Activated naive CD8-positive, alpha-beta T cell (primary cell): ENCODE measurements around the gene SMC4.
A peak's percentile ranks its signal among the peaks of the same experiment; 100 is the strongest.
"Not testable (repeated sequence)": the region's sequence is repeated elsewhere in the genome, so short reads cannot be mapped to it uniquely, and the experiment has no call there.

Experiments used
- H3K27ac Mint-ChIP-seq: one replicate; pipeline ENCODE4 v1.8.0; 2021; ENCODE audit warnings: mixed read lengths
- H3K27me3 Mint-ChIP-seq: one replicate; pipeline ENCODE4 v1.8.0; 2021; ENCODE audit warnings: mixed read lengths
- H3K36me3 Mint-ChIP-seq: one replicate; pipeline ENCODE4 v1.8.0; 2021; ENCODE audit warnings: mixed read lengths
- H3K4me1 Mint-ChIP-seq: one replicate; pipeline ENCODE4 v1.8.0; 2021; ENCODE audit warnings: low read depth, mixed read lengths
- H3K4me3 Mint-ChIP-seq: one replicate; pipeline ENCODE4 v1.8.0; 2021; ENCODE audit warnings: mild to moderate bottlenecking, mixed read lengths
- H3K9me3 Mint-ChIP-seq: one replicate; pipeline ENCODE4 v1.8.0; 2021; ENCODE audit warnings: low read depth, mixed read lengths

SMC4 gene

DNA sequence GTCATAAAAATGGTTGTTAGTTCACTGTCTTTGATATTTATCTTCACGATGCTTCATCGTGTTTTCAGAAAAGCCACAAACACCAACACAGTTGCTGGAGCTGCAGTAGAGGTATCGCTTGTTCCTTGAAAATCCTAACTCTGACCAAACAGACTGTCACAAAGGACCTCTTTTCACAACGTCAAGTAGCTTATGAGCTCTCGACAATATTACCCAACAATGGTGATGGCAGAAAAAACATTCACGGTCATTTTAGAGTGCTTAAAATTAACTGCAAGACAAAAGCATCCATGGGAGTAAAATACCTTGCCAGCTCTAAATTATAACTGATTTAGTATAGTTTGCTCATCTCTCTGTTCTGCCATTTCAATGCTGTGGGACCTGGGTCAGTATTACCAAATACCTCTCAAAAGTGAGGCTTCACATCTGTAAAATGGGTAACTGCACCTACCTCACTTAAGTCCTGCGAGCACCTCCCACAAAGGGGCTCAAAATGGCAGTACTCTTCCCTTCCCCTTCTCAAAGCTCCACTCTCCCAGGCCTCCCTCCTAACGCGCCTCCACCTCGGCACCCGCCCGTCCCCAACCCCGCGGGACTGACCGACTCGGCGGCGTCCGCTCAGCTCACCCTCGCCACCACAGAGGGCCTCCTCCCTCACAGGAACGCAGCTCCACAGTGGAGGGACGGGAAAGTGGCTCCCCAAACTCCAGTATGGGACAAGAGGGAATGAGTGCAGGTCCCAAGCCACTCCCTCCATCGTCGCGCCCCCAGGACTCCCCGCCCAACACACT, 49.6 kb downstream of the SMC4 start:
- Mint-ChIP-seq H3K4me1 (peaks cover 34% of the 10 kb centered on the region), H3K27me3 (no peaks in the 10 kb centered on the region), H3K9me3 (peaks cover 4% of the 10 kb centered on the region), H3K4me3 (peak overlapping the region; percentile 99), H3K27ac (peak overlapping the region; percentile 96), H3K36me3 (peaks cover 9% of the 10 kb centered on the region)

- H3K36me3 Mint-ChIP-seq: peaks cover 5% of the 10 kb centered on the region
Observed at GRCh38 chr3:160449636-160450598, 50.5 kb downstream of the SMC4 start, which contains the start of gene TRIM59. Gene TRIM59 (minus strand): TSS chr3:160449786. CDS start chr3:160439183, 10,603 bp downstream.

DNA sequence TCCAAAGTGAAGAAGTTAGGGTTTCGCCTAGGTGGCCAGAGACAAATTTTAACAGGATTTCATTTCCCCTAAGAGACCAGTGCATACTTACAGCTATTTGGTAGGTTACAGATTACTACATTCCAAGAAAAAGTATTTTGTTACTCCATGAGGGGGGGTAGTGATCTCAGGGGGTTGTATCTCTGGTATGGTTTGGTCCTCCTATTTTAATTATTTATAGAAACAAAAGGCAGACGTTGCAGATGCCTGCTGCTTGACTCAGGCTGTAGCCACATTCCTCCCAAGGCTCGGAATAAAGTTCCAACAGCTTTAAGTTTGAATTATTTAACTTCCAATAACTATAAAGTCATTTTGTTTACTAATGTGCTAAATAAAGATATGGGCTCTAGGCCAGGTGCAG, 51.4 kb downstream of the SMC4 start:
- Mint-ChIP-seq H3K36me3 (peaks cover 5% of the 10 kb centered on the region), H3K4me1 (peaks cover 28% of the 10 kb centered on the region), H3K9me3 (no peaks in the 10 kb centered on the region), H3K27me3 (no peaks in the 10 kb centered on the region), H3K4me3 (peak overlapping the region; percentile 99), H3K27ac (no peak overlapping the region)

More at GRCh38 chr3:160449636-160450598, 50.5 kb downstream of the SMC4 start, which contains the start of gene TRIM59:
- Mint-ChIP-seq H3K27ac (peak within 1 kb of the TSS; percentile 96), H3K27me3 (no peaks in the 10 kb centered on the region), H3K4me3 (peak within 1 kb of the TSS; percentile 99), H3K9me3 (no peaks in the 10 kb centered on the region), H3K4me1 (peaks cover 29% of the 10 kb centered on the region)

GRCh38 chr3:160451602-160452001, 52.2 kb downstream of the SMC4 start:
- Mint-ChIP-seq H3K36me3 (peaks cover 2% of the 10 kb centered on the region), H3K27ac (no peak overlapping the region), H3K4me1 (peaks cover 23% of the 10 kb centered on the region), H3K4me3 (no peak overlapping the region), H3K9me3 (no peaks in the 10 kb centered on the region), H3K27me3 (no peaks in the 10 kb centered on the region)

- H3K4me1 Mint-ChIP-seq: peaks cover 20% of the 10 kb centered on the region
- not testable (repeated sequence) for H3K36me3 Mint-ChIP-seq, H3K4me3 Mint-ChIP-seq, H3K27me3 Mint-ChIP-seq, H3K9me3 Mint-ChIP-seq, H3K27ac Mint-ChIP-seq
Observed at GRCh38 chr3:160452251-160452650, 52.8 kb downstream of the SMC4 start.

GRCh38 chr3:160454995-160455394, 55.5 kb downstream of the SMC4 start:
- H3K27ac Mint-ChIP-seq: no peak overlapping the region

GRCh38 chr3:160455846-160456245, 56.4 kb downstream of the SMC4 start:
- Mint-ChIP-seq H3K27me3 (peaks cover 2% of the 10 kb centered on the region), H3K36me3 (no peaks in the 10 kb centered on the region), H3K4me1 (no peaks in the 10 kb centered on the region), H3K9me3 (no peaks in the 10 kb centered on the region), H3K27ac (no peak overlapping the region), H3K4me3 (no peak overlapping the region)

More at GRCh38 chr3:160454995-160455394, 55.5 kb downstream of the SMC4 start:
- peaks cover 5% of the 10 kb centered on the region for H3K4me1 Mint-ChIP-seq
- H3K9me3 Mint-ChIP-seq: no peaks in the 10 kb centered on the region
- peaks cover 2% of the 10 kb centered on the region for H3K27me3 Mint-ChIP-seq
- H3K4me3 Mint-ChIP-seq: no peak overlapping the region
- no peaks in the 10 kb centered on the region for H3K36me3 Mint-ChIP-seq

- Mint-ChIP-seq H3K9me3 (no peaks in the 10 kb centered on the region), H3K27me3 (peaks cover 6% of the 10 kb centered on the region), H3K4me3 (no peak overlapping the region), H3K27ac (no peak overlapping the region), H3K4me1 (no peaks in the 10 kb centered on the region), H3K36me3 (no peaks in the 10 kb centered on the region)
Observed at GRCh38 chr3:160458151-160458550, 58.7 kb downstream of the SMC4 start.

- Mint-ChIP-seq H3K9me3 (no peaks in the 10 kb centered on the region), H3K27ac (no peak overlapping the region), H3K4me1 (no peaks in the 10 kb centered on the region), H3K36me3 (no peaks in the 10 kb centered on the region), H3K4me3 (no peak overlapping the region), H3K27me3 (peaks cover 8% of the 10 kb centered on the region)
Observed at GRCh38 chr3:160459450-160459970, 60.1 kb downstream of the SMC4 start.

GRCh38 chr3:160460033-160460432, 60.6 kb downstream of the SMC4 start:
- Mint-ChIP-seq H3K27me3 (peaks cover 8% of the 10 kb centered on the region), H3K27ac (no peak overlapping the region), H3K36me3 (no peaks in the 10 kb centered on the region), H3K4me1 (no peaks in the 10 kb centered on the region), H3K4me3 (no peak overlapping the region), H3K9me3 (no peaks in the 10 kb centered on the region)

DNA sequence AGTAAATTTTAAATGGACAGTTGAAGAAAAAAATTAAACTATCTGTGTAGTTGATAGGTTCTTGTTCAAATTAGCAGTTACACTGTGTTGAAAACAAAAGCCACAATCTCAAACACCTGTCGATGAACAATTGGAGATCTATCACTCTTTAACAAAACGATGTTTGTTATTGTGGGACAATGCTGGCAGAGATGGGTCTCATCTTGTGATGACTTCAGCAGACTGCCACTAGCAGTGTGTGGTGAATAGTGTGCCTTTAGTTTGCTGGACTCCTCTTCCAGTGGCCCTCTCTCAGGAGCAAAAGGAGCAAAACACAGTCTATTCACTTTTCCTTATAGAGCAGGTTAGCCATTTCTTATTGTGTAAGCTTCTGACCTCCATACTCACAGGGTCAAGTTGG, 64.9 kb downstream of the SMC4 start:
- Mint-ChIP-seq H3K27me3 (peaks cover 8% of the 10 kb centered on the region), H3K4me3 (no peak overlapping the region), H3K9me3 (peaks cover 4% of the 10 kb centered on the region), H3K4me1 (no peaks in the 10 kb centered on the region), H3K36me3 (no peaks in the 10 kb centered on the region), H3K27ac (no peak overlapping the region)

DNA sequence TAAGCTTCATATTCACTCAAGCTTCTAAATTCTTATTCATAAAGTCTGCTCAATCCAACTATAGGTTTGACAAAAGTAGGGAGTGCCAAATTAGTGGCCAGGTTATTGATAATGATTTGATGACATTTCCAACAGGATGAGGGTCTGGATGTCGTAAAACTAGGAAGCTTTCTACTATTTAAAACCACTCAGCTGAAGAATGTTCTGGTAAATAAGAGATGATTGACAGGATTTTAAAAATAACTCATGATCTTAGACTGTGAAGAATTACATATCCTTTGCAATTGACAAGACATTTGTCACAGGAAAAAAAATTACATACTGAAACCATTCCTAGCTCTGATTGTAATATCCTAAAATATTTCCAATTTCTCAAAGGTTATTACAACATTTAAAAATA, 65.5 kb downstream of the SMC4 start:
- Mint-ChIP-seq H3K4me1 (no peaks in the 10 kb centered on the region), H3K27ac (no peak overlapping the region), H3K9me3 (peaks cover 11% of the 10 kb centered on the region), H3K27me3 (peaks cover 6% of the 10 kb centered on the region), H3K36me3 (no peaks in the 10 kb centered on the region), H3K4me3 (no peak overlapping the region)

DNA sequence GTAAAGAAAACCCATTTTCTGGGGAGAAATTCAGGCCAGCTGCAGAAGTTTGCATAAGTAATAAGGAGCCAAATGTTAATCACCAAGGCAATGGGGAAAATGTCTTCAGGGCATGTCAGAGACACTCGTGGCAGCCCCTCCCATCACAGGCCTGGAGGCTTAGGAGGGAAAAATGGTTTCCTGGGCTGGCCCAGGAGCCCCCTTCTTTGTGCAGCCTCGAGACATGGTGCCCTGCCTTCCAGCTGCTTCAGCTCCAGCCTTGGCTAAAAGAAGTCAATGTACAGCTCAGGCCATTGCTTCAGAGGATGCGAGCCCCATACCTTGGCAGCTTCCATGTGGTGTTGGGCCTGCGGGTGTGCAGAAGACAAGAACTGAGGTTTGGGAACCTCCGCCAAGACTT, 70.7 kb downstream of the SMC4 start:
- Mint-ChIP-seq H3K27me3 (peaks cover 5% of the 10 kb centered on the region), H3K9me3 (peaks cover 11% of the 10 kb centered on the region), H3K4me3 (no peak overlapping the region), H3K27ac (no peak overlapping the region), H3K4me1 (no peaks in the 10 kb centered on the region), H3K36me3 (peaks cover 2% of the 10 kb centered on the region)

DNA sequence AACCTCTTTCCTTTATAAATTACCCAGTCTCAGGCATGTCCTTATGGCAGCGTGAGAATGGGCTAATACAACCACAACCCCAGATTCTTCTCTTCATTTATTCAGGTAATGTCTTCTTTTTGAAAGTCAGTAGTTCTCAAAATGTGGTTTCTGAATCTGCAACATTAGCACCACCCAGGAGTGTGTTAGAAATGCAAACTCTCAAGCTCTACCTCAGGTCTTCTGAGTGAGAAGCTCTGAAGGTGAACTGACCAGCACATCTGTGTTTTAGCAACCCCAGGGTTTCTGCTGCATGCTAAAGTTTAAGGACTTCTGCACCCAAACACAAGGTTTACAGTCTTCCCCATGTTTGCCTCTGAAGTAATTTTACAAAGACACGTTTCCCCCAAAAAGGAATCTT, 72.4 kb downstream of the SMC4 start:
- Mint-ChIP-seq H3K4me1 (no peaks in the 10 kb centered on the region), H3K27me3 (peaks cover 7% of the 10 kb centered on the region), H3K36me3 (peaks cover 2% of the 10 kb centered on the region), H3K9me3 (peaks cover 11% of the 10 kb centered on the region), H3K4me3 (no peak overlapping the region), H3K27ac (no peak overlapping the region)

GRCh38 chr3:160472344-160472743, 72.9 kb downstream of the SMC4 start:
- no peak overlapping the region for H3K27ac Mint-ChIP-seq
- peaks cover 11% of the 10 kb centered on the region for H3K9me3 Mint-ChIP-seq
- H3K4me3 Mint-ChIP-seq: no peak overlapping the region
- peaks cover 7% of the 10 kb centered on the region for H3K27me3 Mint-ChIP-seq
- peaks cover 4% of the 10 kb centered on the region for H3K36me3 Mint-ChIP-seq
- H3K4me1 Mint-ChIP-seq: no peaks in the 10 kb centered on the region
